ENCODE results near the gene SOS1. TPM values are rescaled to one million over a fixed set of nuclear protein-coding genes. Genes with fewer than 3 reads are reported as not detected.
"Not testable (repeated sequence)": the region's sequence is repeated elsewhere in the genome, so short reads cannot be mapped to it uniquely, and the experiment has no call there.

Gene SOS1
- total RNA-seq, 1 donor from 2014 or later = 35.3 TPM

- no peaks in the 10 kb centered on the region for H3K9me3 Mint-ChIP-seq (ENCODE audit: unreplicated experiment)
- no peaks in the 10 kb centered on the region for H3K4me1 Mint-ChIP-seq (ENCODE audit: unreplicated experiment)
- H3K27me3 Mint-ChIP-seq (ENCODE audit: unreplicated experiment) = no peaks in the 10 kb centered on the region
- no peak for DNase-seq (ENCODE audit: low spot score)
- no peak for TF ChIP-seq CTCF (IDR thresholded peaks at IDR 0.05; ENCODE audit: unreplicated experiment)
- no peak overlapping the region for H3K4me3 Mint-ChIP-seq (ENCODE audit: unreplicated experiment)
- no peak overlapping the region for H3K27ac Mint-ChIP-seq (ENCODE audit: unreplicated experiment)
- H3K36me3 Mint-ChIP-seq (ENCODE audit: low read depth, unreplicated experiment) = no peaks in the 10 kb centered on the region
Observed at GRCh38 chr2:39144416-39144815, 23.6 kb upstream of the SOS1 start.

DNA sequence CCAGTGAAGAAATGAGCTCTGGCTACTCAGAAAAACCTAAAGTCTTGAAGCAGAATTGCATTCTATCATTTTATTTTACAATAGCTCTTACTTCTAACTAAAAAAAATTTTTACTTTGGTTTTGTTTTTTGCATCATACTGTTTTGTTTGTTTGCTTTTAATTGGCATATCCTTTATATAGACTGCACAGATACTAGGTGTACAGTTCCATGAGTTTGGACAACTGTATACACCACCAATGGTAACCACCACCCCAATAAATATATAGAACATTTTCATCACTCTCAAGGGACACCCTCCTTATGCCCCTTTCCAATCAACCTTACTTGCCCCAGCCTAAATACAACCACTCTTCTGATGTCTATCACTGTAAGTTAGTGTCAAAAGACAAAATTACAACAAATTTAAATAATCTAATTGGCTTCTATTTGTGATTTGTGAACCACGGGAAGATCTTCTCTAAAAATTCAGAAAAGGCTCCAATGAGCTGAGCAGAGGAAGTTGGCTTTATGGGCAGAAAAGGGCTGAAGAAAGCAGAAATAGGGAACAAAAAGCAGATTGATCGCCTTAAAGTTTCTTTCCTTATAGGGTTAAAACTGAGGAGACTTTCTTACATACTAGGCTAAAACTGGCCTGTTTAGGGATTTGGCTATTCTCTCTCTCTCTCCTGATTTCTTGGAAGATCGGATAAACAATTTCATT, 22.2 kb upstream of the SOS1 start:
- no peak for TF ChIP-seq CTCF (IDR thresholded peaks at IDR 0.05; ENCODE audit: unreplicated experiment)
- Mint-ChIP-seq H3K27me3 (ENCODE audit: unreplicated experiment) (no peaks in the 10 kb centered on the region), H3K4me1 (ENCODE audit: unreplicated experiment) (no peaks in the 10 kb centered on the region), H3K36me3 (ENCODE audit: low read depth, unreplicated experiment) (no peaks in the 10 kb centered on the region), H3K27ac (ENCODE audit: unreplicated experiment) (no peak overlapping the region), H3K9me3 (ENCODE audit: unreplicated experiment) (no peaks in the 10 kb centered on the region), H3K4me3 (ENCODE audit: unreplicated experiment) (no peak overlapping the region)
- no peak for DNase-seq (ENCODE audit: low spot score)

DNA sequence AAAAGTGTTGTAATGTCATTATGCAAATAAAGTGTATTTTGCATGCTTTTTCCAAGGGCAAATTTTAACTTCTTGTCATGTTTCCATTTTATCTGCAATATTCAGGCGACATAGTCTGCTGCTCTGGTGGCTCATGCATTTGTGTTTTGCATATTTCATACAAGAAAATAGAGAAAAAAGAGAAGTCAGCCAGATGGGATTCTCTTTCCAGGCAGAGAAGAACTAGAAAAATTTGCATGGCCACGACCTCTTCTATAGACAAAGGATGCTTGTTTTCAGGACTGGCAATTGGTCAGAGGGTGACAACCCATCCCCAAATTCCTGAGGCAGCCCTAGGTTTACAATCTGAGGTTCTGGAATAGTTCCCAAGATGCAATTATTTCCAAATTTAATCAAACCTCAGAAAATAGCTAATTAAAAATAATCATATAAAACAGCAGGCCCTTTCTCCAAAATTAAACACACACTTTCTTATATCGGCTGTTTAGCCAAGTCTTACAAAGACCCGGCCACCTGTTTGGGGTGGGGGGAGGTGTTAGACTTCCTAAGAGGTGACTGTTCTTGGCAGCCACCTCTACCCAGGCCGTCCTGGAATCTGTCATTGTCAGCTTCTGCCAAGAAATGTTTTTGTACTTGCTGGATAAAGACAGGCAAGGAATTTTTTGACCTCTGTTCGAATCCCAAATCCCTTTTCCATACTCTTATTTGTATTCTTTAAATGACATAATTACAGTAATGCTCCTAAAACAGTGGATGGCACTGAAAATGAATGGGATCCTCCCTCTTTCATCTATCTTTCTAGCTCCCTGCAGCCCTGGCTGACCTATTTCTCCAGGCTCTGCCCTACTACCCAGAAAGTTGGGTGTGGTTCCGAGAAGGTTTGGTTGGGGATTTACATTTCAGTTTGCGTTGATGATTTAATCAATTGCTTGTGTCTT, 20.8 kb upstream of the SOS1 start:
- Mint-ChIP-seq H3K27ac (ENCODE audit: unreplicated experiment) (no peak overlapping the region), H3K27me3 (ENCODE audit: unreplicated experiment) (no peaks in the 10 kb centered on the region), H3K36me3 (ENCODE audit: low read depth, unreplicated experiment) (no peaks in the 10 kb centered on the region), H3K9me3 (ENCODE audit: unreplicated experiment) (no peaks in the 10 kb centered on the region), H3K4me1 (ENCODE audit: unreplicated experiment) (no peaks in the 10 kb centered on the region), H3K4me3 (ENCODE audit: unreplicated experiment) (no peak overlapping the region)
- no peak for DNase-seq (ENCODE audit: low spot score)
- TF ChIP-seq CTCF (IDR thresholded peaks at IDR 0.05; ENCODE audit: unreplicated experiment) = no peak

DNA sequence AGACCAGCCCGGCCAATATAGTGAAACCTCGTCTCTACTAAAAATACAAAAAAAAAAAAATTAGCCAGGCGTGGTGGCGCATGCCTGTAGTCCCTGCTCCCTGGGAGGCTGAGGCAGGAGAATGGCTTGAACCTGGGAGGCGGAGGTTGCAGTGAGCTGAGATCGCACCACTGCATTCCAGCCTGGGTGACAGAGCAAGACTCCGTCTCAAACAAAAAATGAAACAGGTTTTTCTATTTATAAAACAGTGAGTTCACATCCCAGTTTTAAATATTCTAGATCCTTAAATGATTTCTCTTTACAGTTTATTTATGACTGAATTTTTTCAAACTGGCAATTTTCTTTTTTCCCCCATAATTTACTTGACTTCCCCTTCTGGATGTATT, 20.1 kb upstream of the SOS1 start:
- not testable (repeated sequence) for H3K27me3 Mint-ChIP-seq (ENCODE audit: unreplicated experiment); H3K36me3 Mint-ChIP-seq (ENCODE audit: low read depth, unreplicated experiment); DNase-seq (ENCODE audit: low spot score); H3K4me1 Mint-ChIP-seq (ENCODE audit: unreplicated experiment); H3K4me3 Mint-ChIP-seq (ENCODE audit: unreplicated experiment); H3K9me3 Mint-ChIP-seq (ENCODE audit: unreplicated experiment); H3K27ac Mint-ChIP-seq (ENCODE audit: unreplicated experiment)

DNA sequence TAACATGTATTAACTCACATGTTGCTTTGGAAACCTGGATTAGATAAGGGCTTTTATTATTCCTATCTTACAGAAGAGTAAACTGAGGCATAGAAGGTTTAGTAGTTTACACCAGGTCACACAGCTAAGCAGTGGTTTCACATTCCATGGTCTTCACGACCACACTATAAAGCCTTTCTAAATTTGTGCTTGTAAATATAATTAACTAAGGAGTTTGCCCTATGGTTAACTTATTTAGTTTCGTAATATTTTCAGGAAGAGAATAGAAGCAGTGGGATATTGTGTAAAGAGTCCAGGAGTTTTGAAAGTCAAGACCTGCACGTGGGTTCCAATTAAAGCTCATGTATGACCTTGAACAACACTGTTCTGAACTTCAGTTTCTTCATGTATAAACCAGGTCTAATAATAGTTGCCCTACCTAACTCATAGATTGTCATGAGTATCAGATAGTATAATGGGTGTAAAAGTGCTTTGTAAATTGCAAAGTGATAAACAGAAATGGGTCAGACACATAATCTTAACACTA, 19.5 kb upstream of the SOS1 start:
- Mint-ChIP-seq H3K27me3 (ENCODE audit: unreplicated experiment) (no peaks in the 10 kb centered on the region), H3K36me3 (ENCODE audit: low read depth, unreplicated experiment) (no peaks in the 10 kb centered on the region), H3K27ac (ENCODE audit: unreplicated experiment) (no peak overlapping the region), H3K9me3 (ENCODE audit: unreplicated experiment) (no peaks in the 10 kb centered on the region), H3K4me1 (ENCODE audit: unreplicated experiment) (no peaks in the 10 kb centered on the region), H3K4me3 (ENCODE audit: unreplicated experiment) (no peak overlapping the region)
- DNase-seq (ENCODE audit: low spot score) = no peak
- no peak for TF ChIP-seq CTCF (IDR thresholded peaks at IDR 0.05; ENCODE audit: unreplicated experiment)
